Posterior cingulate gyrus (tissue), 11 donors: ENCODE measurements around the gene BHLHE23.
"Not testable (repeated sequence)": the region's sequence is repeated elsewhere in the genome, so short reads cannot be mapped to it uniquely, and the experiment has no call there.

ENCODE experiments used
- DNase-seq, 10 donors: peaks; one replicate each; pipeline versions ENCODE4 v3.0.0 to v3.0.0-alpha.2; 2020 to 2021; ENCODE audit warnings: mixed read lengths in 3 of 10
- intact Hi-C: fragments of 100-400 bp; cut with DNase I; formaldehyde crosslinking; loops from one replicate; pipeline ENCODE4 v1.15.1; 2023

Gene BHLHE23

GRCh38 chr20:62965363-62965771 lies 41.4 kb downstream of the BHLHE23 start:
- peak in 2 of 10 donors; percentile 12 to 74 for DNase-seq
- intact Hi-C loops = no loop called here

- DNase-seq = peak in 7 of 10 donors; percentile 37 to 93 (median 57)
- intact Hi-C loops = no loop called here
Observed at GRCh38 chr20:62964700-62965099, 42.1 kb downstream of the BHLHE23 start.

GRCh38 chr20:62963614-62964397 lies 43.0 kb downstream of the BHLHE23 start:
- intact Hi-C loops = no loop called here
- peak in 2 of 10 donors; percentile 10 to 63 for DNase-seq

GRCh38 chr20:62962891-62963613 lies 43.7 kb downstream of the BHLHE23 start:
- intact Hi-C loops = no loop called here
- peak in 1 of 10 donors; percentile 77 for DNase-seq

- DNase-seq = peak in 1 of 10 donors; percentile 80
- intact Hi-C loops = no loop called here
Observed at GRCh38 chr20:62962221-62962879, 44.4 kb downstream of the BHLHE23 start.

- intact Hi-C loops = no loop called here
- no peak for DNase-seq
Observed at GRCh38 chr20:62961799-62962198, 45.0 kb downstream of the BHLHE23 start.

- DNase-seq = no peak
- intact Hi-C loops = no loop called here
Observed at GRCh38 chr20:62961310-62961783, 45.4 kb downstream of the BHLHE23 start.

GRCh38 chr20:62960446-62961309 lies 46.1 kb downstream of the BHLHE23 start:
- intact Hi-C loops = not testable (repeated sequence)
- DNase-seq = peak in 1 of 10 donors; percentile 63

GRCh38 chr20:62959998-62960436 lies 46.7 kb downstream of the BHLHE23 start:
- intact Hi-C loops = no loop called here
- DNase-seq = peak in 2 of 10 donors; percentile 35 to 55

GRCh38 chr20:62959101-62959971 lies 47.4 kb downstream of the BHLHE23 start:
- peak in 3 of 10 donors; percentile 57 to 84 (median 59) for DNase-seq
- intact Hi-C loops = no loop called here

- DNase-seq = peak in 2 of 10 donors; percentile 21 to 55
- intact Hi-C loops = no loop called here
Observed at GRCh38 chr20:62958388-62959100, 48.2 kb downstream of the BHLHE23 start.

GRCh38 chr20:62957136-62958117 lies 49.3 kb downstream of the BHLHE23 start:
- intact Hi-C loops = no loop called here

GRCh38 chr20:62956387-62957135 lies 50.2 kb downstream of the BHLHE23 start:
- intact Hi-C loops = no loop called here
- peak in 3 of 10 donors; percentile 65 to 81 (median 71) for DNase-seq

More at GRCh38 chr20:62957136-62958117, 49.3 kb downstream of the BHLHE23 start:
- DNase-seq = peak in 2 of 10 donors; percentile 39 to 82
